Colonic mucosa (tissue), 4 donors: ENCODE measurements around the gene HHATL. TPM values are rescaled to one million over a fixed set of nuclear protein-coding genes. Genes with fewer than 3 reads are reported as not detected.

Experiments
- DNase-seq: peaks from one replicate; pipeline ENCODE4 v3.0.0-alpha.2; 2020
- H3K27ac ChIP-seq: fragments of 200-600 bp; one replicate; pipeline ENCODE4 v1.8.0; 2021
- H3K27me3 ChIP-seq: fragments of 200-600 bp; one replicate; pipeline ENCODE4 v1.8.0; 2021
- H3K36me3 ChIP-seq: fragments of 200-600 bp; one replicate; pipeline ENCODE4 v1.8.0; 2021
- H3K4me1 ChIP-seq: fragments of 200-600 bp; one replicate; pipeline ENCODE4 v1.8.0; 2021; ENCODE audit warnings: mild to moderate bottlenecking
- H3K4me3 ChIP-seq: fragments of 200-600 bp; one replicate; pipeline ENCODE4 v1.8.0; 2021
- H3K9ac ChIP-seq, 2 donors: one replicate each; pipeline ENCODE4 v1.7.0; 2013; ENCODE audit warnings: control low read depth in 2 of 2, low read depth in 2 of 2, low read length in 2 of 2
- H3K9me3 ChIP-seq: fragments of 200-600 bp; one replicate; pipeline ENCODE4 v1.8.0; 2021
- intact Hi-C: fragments of 100-400 bp; cut with DNase I; formaldehyde crosslinking; loops from one replicate; pipeline ENCODE4 v1.14.1; 2022
- total RNA-seq, 2 donors: library from RNA; stranded (reverse); fragmentation: NEBNext Ultra II Directional in 1 of 2; extraction: Animal tissue kit (Norgen Biotek cat#: 25700) in 1 of 2; gene quantifications; one replicate each; pipeline ENCODE4 v1.2.1, GENCODE V29; 2021
- TF ChIP-seq, protein P1 (sequence below): fragments of 200-600 bp; IDR thresholded peaks from one replicate; pipeline ENCODE4 v1.8.0; 2022; ENCODE audit warnings: antibody characterized with exemption, mild to moderate bottlenecking
- donor health status: healthy.
- donor health status: DM: no; HTN: no; CAD: no.
- donor health status: DM: no; HTN: no; CAD: no.

HHATL gene
- total RNA-seq, 2 donors from 2014 or later = 0.50 to 1.2 TPM

DNA sequence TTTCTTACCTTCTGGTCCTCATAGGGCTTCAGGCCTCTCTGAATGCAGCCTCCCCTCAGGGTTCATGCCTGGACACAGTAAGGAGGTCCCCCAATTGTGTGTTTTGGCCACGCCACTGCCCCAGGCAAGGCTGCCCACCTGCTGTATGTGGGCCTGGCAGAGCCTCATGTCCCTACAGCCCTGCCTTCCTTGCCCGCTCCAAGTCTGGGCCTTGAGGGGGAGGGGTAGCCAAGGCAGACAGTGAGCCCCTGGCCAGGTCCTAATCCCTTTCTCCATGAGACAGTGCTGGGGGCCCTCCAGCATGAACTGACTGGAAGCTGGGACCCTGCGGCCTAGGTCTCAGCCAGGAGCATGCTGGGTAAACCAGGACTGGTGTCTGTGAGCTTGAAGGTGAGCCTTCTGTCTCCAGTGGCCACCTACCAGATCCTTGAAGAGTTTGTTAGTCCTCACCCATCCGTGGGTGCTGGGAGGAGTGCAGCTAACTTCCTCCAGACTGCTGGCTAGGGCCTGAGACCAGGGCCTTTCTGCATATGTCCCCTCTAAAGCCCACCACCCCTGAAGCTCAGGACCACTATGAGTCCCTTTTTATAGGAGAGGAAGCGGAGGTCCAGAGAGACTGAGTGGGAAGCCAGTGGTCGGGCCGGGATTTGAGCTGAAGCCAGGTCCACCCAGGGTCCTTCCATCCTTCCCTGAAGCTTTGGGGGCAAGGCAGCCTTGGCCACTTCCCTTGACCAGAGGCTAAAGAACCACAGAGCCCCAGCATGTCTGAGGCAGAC is 40.4 kb downstream of the HHATL start:
- Histone ChIP-seq H3K4me3 (no peak overlapping the region), H3K36me3 (no peaks in the 10 kb centered on the region), H3K27me3 (no peaks in the 10 kb centered on the region), H3K4me1 (no peaks in the 10 kb centered on the region), H3K9ac (no peak overlapping the region), H3K9me3 (no peaks in the 10 kb centered on the region), H3K27ac (no peak overlapping the region)
- intact Hi-C loops = no loop called here
- no peak for DNase-seq
- TF ChIP-seq, protein P1, sequence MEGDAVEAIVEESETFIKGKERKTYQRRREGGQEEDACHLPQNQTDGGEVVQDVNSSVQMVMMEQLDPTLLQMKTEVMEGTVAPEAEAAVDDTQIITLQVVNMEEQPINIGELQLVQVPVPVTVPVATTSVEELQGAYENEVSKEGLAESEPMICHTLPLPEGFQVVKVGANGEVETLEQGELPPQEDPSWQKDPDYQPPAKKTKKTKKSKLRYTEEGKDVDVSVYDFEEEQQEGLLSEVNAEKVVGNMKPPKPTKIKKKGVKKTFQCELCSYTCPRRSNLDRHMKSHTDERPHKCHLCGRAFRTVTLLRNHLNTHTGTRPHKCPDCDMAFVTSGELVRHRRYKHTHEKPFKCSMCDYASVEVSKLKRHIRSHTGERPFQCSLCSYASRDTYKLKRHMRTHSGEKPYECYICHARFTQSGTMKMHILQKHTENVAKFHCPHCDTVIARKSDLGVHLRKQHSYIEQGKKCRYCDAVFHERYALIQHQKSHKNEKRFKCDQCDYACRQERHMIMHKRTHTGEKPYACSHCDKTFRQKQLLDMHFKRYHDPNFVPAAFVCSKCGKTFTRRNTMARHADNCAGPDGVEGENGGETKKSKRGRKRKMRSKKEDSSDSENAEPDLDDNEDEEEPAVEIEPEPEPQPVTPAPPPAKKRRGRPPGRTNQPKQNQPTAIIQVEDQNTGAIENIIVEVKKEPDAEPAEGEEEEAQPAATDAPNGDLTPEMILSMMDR = no peak

DNA sequence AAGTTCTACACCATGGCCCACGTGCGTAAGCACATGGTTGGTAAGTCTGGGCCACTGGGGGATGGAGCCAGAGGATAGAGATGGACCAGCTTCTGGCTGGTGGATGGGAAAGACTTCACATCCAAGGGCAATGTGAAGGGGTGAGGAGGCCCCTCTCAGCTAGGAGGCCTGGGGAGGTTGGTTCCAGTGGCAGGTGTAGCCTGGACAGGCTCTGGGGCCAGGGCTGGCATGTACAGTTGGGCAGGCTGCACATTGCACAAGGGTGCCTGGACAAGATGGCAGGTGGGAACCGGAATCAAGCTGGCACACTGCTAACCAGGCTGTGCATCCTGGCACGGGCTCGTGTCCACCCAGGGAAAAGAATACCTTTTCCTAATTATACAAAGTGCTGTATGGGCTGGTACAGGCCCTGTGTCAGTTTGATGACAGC is 41.0 kb downstream of the HHATL start:
- Histone ChIP-seq H3K36me3 (no peaks in the 10 kb centered on the region), H3K4me1 (no peaks in the 10 kb centered on the region), H3K27me3 (no peaks in the 10 kb centered on the region), H3K27ac (no peak overlapping the region), H3K9ac (no peak overlapping the region), H3K9me3 (no peaks in the 10 kb centered on the region), H3K4me3 (no peak overlapping the region)
- TF ChIP-seq, protein P1 = no peak
- DNase-seq = no peak
- intact Hi-C loops = no loop called here

DNA sequence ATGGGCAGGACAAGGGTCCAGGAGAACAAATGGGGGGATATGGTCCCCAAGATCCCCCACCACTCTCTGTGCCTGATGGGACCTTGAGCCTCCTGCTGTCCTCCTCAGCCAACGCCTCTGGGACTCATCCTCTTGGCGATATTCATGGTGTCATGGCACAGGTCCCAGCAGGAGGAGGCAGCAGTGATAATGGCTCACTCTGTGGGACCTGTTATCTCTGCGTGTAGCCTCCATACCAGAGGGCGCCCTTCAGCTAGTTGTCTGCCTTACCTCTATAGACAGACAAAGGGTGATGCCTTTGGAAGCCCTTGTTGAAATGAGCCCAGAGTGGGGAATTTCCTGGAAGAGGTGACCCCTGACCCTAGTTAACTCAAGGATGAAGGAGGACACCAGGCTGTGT is 41.7 kb downstream of the HHATL start:
- intact Hi-C loops = no loop called here
- Histone ChIP-seq H3K27me3 (no peaks in the 10 kb centered on the region), H3K9ac (no peak overlapping the region), H3K4me3 (no peak overlapping the region), H3K36me3 (no peaks in the 10 kb centered on the region), H3K4me1 (no peaks in the 10 kb centered on the region), H3K9me3 (no peaks in the 10 kb centered on the region), H3K27ac (no peak overlapping the region)
- TF ChIP-seq, protein P1 = no peak
- DNase-seq = no peak

DNA sequence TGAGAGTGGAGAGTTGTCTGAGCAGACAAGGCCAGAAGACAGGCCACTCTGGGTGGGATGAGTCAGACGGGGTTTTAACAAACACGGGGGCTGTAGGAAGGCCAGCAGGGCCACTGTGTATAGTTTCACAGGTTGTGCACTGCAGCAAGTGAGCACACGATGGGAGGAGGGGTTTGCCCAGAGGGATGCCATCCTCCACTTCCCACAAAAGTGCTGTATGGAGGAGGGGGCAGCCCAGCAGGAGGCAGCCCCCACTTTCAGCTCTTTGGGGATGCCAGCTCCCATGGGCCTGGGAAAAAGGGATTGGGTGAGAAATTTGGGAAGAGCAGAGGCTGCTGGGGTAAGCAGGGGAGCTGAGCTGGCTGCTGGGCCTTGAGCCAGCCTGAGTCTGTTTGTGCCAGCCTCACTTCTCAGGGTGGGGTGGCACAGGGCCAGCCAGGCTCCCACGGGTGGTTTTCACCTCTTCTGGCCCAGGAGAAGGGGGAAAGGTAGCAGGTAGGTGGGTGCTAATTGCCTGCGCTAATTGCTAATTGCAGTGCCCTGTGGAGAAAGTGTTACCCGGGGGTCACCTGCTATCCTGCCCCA is 42.4 kb downstream of the HHATL start:
- H3K36me3 ChIP-seq = no peaks in the 10 kb centered on the region
- H3K27ac ChIP-seq = no peak overlapping the region
- no peak for DNase-seq
- TF ChIP-seq, protein P1 = no peak
- H3K4me1 ChIP-seq = no peaks in the 10 kb centered on the region
- intact Hi-C loops = no loop called here
- no peaks in the 10 kb centered on the region for H3K27me3 ChIP-seq
- H3K4me3 ChIP-seq = no peak overlapping the region
- H3K9me3 ChIP-seq = no peaks in the 10 kb centered on the region
- H3K9ac ChIP-seq = no peak overlapping the region

GRCh38 chr3:42659451-42660130 is 43.0 kb downstream of the HHATL start:
- DNase-seq = no peak
- Histone ChIP-seq H3K36me3 (no peaks in the 10 kb centered on the region), H3K27me3 (no peaks in the 10 kb centered on the region), H3K9ac (no peak overlapping the region), H3K9me3 (no peaks in the 10 kb centered on the region), H3K4me3 (no peak overlapping the region), H3K4me1 (no peaks in the 10 kb centered on the region), H3K27ac (no peak overlapping the region)
- TF ChIP-seq, protein P1 = no peak
- intact Hi-C loops = loop anchor here (5.0 kb wide), 1 partner anchor 83 kb away; no protein-coding TSS in a partner anchor
